Measurements from ENCODE around the gene TIMP3.

Gene TIMP3

DNA sequence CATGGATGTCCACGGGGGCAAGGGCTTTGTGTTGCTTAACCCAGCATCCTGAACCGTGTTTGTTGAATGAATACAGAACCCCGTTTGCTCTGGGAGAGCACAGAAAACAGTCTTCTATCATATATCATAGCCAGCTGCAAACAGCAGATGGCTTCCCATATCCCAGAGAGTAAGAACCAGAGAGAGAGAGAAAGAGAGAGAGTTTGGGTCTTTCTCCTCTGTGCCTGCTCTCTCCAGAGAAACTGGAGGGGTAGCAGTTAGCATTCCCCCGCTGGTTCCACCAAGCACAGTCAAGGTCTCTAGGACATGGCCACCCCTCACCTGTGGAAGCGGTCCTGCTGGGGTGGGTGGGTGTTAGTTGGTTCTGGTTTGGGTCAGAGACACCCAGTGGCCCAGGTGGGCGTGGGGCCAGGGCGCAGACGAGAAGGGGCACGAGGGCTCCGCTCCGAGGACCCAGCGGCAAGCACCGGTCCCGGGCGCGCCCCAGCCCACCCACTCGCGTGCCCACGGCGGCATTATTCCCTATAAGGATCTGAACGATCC is 440 bp upstream of the TIMP3 start:
- peak overlapping the region; percentile 10; the same call in 1 of the 2 replicates for H3K9ac ChIP-seq (ENCODE audit: low read depth, low read length)
- H3K4me3 ChIP-seq (ENCODE audit: low read length): peak overlapping the region; percentile 48
- H3K4me1 ChIP-seq (ENCODE audit: insufficient read depth, low read length): peaks cover 24% of the 10 kb centered on the region
- no peak overlapping the region for H3K27ac ChIP-seq (ENCODE audit: low read depth, low read length)
- no peaks in the 10 kb centered on the region for H3K9me3 ChIP-seq (ENCODE audit: insufficient read depth, low read depth, low read length)
- 22% methylated on average over 21 of the region's 21 CpGs for WGBS
- peaks cover 26% of the 10 kb centered on the region for H3K27me3 ChIP-seq (ENCODE audit: insufficient read depth, low read length)
- H3K36me3 ChIP-seq (ENCODE audit: insufficient read depth, low read length): no peaks in the 10 kb centered on the region

DNA sequence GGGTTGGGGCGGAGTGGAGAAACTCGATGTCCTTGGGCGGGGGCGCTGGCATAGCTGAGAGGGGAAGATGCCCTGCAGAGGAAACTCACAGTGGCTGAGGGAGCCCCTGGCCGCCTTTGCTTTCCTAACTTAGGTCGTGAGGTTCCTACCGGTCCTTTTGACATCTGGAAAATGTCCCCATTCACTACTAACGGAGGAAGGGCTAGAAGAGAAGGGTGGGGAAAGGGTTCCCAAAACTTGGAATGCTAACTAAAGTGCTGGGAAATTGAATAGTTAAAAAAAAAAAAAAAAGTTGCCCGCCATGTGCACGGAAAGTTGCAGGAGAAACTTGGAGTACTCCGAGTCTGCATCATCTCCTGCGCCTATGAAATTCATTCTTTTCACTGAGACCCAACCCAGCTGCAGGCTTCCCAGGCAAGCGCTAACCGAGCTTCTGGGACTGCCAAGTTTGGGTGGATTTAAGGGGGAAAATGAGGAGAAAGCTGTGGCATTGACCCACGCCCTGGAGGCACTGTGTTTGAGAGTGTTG is 796 bp downstream of the TIMP3 start:
- Histone ChIP-seq H3K36me3 (ENCODE audit: insufficient read depth, low read length) (no peaks in the 10 kb centered on the region), H3K9me3 (ENCODE audit: insufficient read depth, low read depth, low read length) (no peaks in the 10 kb centered on the region), H3K9ac (ENCODE audit: low read depth, low read length) (peak overlapping the region; percentile 69), H3K27me3 (ENCODE audit: insufficient read depth, low read length) (peaks cover 26% of the 10 kb centered on the region), H3K27ac (ENCODE audit: low read depth, low read length) (no peak overlapping the region), H3K4me3 (ENCODE audit: low read length) (peak overlapping the region; percentile 64), H3K4me1 (ENCODE audit: insufficient read depth, low read length) (peaks cover 24% of the 10 kb centered on the region)
- WGBS: 7% methylated on average over 15 of the region's 15 CpGs

DNA sequence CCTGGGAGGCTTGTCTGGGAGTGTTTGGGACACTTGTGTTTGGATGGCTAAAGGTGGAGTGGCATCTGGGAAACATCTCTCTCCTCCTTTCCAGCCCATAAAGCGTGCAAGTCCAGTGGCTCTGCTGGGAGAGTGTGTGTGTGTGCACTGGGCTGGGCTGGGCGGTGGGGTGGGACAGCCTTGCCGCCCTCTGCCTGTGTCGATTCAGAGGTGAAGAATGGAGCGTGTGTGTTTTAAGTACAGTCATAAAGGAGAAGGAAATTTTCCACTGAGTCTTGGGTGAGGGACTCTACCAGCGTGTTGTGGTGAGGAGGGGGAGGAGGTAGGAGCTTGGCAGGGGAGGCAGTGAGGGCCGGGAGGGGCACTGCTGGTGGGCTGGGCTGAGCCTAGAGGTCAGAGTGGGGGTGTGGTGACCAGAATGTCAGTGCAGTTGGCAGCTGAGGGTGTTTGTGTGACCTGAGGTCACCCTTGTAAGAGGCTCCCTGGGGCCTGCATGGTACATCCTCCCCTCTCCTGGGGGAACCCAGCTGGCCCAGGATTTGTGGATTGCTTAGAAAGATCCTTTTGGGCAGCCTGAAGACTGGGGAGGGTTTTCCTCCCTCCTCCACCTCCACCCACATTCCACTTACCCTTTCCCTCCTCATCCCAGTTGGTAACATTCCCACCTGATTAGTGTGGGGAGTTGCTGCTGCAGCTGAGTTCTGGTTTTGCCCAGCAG is 1.7 kb downstream of the TIMP3 start:
- WGBS: 58% methylated on average over 7 of the region's 7 CpGs
- no peak overlapping the region for H3K9ac ChIP-seq (ENCODE audit: low read depth, low read length)

DNA sequence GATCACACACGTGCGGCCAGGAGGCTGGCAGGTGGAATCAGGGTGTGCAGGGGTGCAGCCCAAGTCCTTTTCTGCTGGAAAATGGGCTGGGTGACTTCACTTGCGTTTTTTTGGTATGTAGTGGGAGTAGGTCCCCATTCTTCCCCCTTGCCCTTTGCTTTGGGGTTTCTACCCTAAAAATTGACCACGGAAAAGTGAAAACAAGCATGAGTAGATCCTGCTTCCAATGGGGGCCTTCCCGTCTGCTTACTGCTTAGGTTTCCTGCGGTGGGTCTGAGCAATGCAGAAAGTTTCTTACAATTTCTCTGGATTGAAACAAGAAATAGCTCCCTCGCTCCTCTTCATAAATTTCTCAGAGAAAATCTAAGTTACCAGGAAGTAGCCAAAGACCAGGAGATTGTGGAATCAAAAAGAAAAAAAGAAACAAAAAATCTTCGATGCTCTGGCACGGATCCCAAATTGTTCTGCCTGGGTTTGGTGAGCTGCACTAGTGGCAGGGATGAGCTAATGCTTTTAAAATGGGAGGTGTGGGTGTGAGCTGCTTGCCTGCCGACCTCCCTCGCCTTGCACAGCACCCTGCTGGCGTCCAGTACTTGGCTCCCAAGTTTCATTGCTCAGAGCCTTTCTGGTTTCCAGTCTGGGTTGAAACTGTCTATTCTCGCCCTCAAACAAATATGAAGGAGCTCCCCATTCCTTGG is 2.4 kb downstream of the TIMP3 start:
- no peaks in the 10 kb centered on the region for H3K36me3 ChIP-seq (ENCODE audit: insufficient read depth, low read length)
- H3K27ac ChIP-seq (ENCODE audit: low read depth, low read length): no peak overlapping the region
- no peak overlapping the region for H3K9ac ChIP-seq (ENCODE audit: low read depth, low read length)
- no peak overlapping the region; the same call in 1 of the 2 replicates for H3K4me3 ChIP-seq (ENCODE audit: low read length)
- peaks cover 24% of the 10 kb centered on the region for H3K4me1 ChIP-seq (ENCODE audit: insufficient read depth, low read length)
- peaks cover 26% of the 10 kb centered on the region for H3K27me3 ChIP-seq (ENCODE audit: insufficient read depth, low read length)
- 78% methylated on average over 12 of the region's 13 CpGs for WGBS
- H3K9me3 ChIP-seq (ENCODE audit: insufficient read depth, low read depth, low read length): no peaks in the 10 kb centered on the region

More for the DNA sequence above, 1.7 kb downstream of the TIMP3 start:
- no peak overlapping the region for H3K27ac ChIP-seq (ENCODE audit: low read depth, low read length)
- H3K9me3 ChIP-seq (ENCODE audit: insufficient read depth, low read depth, low read length): no peaks in the 10 kb centered on the region
- peak overlapping the region; percentile 64 for H3K4me3 ChIP-seq (ENCODE audit: low read length)
- peaks cover 26% of the 10 kb centered on the region for H3K27me3 ChIP-seq (ENCODE audit: insufficient read depth, low read length)
- H3K36me3 ChIP-seq (ENCODE audit: insufficient read depth, low read length): no peaks in the 10 kb centered on the region
- H3K4me1 ChIP-seq (ENCODE audit: insufficient read depth, low read length): peaks cover 24% of the 10 kb centered on the region

DNA sequence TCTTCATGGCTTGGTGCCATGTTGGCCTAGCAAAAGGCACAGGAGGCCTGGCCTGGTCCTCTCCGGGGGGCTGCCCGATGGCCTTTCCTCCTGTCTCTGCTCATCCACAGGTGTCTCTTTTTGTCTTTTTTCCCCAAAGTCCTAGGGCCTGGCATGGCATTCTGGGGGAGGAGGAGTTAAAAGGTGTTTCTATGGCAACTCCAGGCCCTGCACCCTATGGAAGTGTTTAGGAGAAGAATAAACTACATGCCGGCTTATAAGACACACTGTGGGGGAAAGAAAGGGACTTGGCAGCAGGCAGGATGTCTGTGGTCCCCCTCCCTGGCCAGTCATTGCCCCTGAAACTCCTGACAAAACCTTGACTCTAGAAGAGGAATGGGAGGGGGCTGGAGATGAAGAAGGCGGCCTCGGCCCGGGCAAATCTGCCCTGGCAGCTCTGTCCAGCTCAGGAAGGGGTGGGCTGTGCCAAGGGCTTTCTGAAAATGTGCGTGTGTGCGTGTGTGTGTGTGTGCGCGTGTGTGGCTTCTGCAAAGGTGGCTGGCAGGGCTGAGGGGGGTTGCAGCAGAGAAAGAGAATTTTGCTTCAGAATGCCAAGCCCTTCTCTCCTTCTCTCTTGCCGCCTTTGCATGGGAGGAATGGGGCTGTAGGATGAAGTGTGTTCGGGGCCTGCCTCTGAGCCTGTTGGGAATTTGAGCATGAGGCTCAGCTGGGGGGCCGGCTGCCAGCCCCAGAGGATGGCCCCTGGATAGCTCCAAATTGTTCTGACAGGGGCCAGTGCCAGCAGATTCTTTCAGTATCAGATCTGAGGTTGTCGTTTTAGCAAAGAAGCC is 3.2 kb downstream of the TIMP3 start:
- 75% methylated on average over 14 of the region's 14 CpGs for WGBS
- H3K27ac ChIP-seq (ENCODE audit: low read depth, low read length): no peak overlapping the region
- no peaks in the 10 kb centered on the region for H3K36me3 ChIP-seq (ENCODE audit: insufficient read depth, low read length)

DNA sequence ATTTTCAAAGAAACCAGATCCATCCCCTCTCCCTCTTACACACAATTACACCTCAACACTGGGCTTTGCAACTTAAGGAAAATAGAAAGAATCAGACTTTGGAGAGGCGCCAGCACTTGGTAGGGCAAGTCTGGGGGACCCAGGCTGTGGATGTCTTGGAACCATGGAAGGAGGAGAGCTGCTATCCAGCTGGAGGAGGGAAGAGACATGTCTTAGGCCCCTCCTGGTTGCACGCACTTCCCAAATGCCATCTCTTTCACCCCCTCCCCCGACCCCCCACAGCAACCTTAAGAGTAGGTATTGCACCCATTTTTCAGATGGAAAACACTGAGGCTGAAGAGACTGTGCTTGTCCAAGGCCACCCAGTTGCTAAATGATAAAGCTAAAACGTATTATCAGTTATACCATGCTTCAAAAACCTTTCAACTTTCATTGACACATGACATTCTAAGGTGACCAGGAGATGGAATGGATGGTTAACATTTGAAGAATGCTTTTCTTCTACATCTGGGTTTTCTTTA is 3.9 kb downstream of the TIMP3 start:
- Histone ChIP-seq H3K4me1 (ENCODE audit: insufficient read depth, low read length) (peaks cover 33% of the 10 kb centered on the region), H3K9ac (ENCODE audit: low read depth, low read length) (no peak overlapping the region), H3K9me3 (ENCODE audit: insufficient read depth, low read depth, low read length) (no peaks in the 10 kb centered on the region), H3K4me3 (ENCODE audit: low read length) (no peak overlapping the region), H3K27me3 (ENCODE audit: insufficient read depth, low read length) (peaks cover 26% of the 10 kb centered on the region), H3K27ac (ENCODE audit: low read depth, low read length) (no peak overlapping the region), H3K36me3 (ENCODE audit: insufficient read depth, low read length) (no peaks in the 10 kb centered on the region)
- WGBS: 90% methylated on average over 4 of the region's 4 CpGs

More for the DNA sequence above, 3.2 kb downstream of the TIMP3 start:
- Histone ChIP-seq H3K4me3 (ENCODE audit: low read length) (no peak overlapping the region), H3K9me3 (ENCODE audit: insufficient read depth, low read depth, low read length) (no peaks in the 10 kb centered on the region), H3K9ac (ENCODE audit: low read depth, low read length) (no peak overlapping the region), H3K27me3 (ENCODE audit: insufficient read depth, low read length) (peaks cover 26% of the 10 kb centered on the region), H3K4me1 (ENCODE audit: insufficient read depth, low read length) (peaks cover 26% of the 10 kb centered on the region)

DNA sequence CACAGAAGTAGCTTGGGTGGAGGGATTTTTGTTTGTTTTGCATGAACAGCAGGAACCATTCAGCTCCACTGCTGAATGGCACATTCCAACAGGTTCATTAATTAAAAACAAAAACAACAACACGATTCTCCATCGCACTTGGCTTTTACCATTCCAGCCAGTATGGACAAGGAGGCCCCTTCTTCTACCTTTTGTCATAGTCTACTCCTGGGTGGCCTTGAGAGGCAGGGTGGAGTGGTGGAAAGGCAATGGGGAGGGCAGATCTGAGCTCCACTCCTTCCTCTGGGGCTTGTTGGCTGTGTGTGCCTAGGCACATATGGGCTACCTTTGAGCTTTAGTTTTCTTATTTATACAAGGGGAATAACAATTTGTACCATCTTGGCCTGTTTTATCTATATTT is 4.8 kb downstream of the TIMP3 start:
- H3K4me3 ChIP-seq (ENCODE audit: low read length): no peak overlapping the region
- H3K27me3 ChIP-seq (ENCODE audit: insufficient read depth, low read length): peaks cover 20% of the 10 kb centered on the region
- no peaks in the 10 kb centered on the region for H3K36me3 ChIP-seq (ENCODE audit: insufficient read depth, low read length)
- WGBS: 78% methylated on average over 2 of the region's 2 CpGs
- H3K4me1 ChIP-seq (ENCODE audit: insufficient read depth, low read length): peaks cover 36% of the 10 kb centered on the region
- H3K9me3 ChIP-seq (ENCODE audit: insufficient read depth, low read depth, low read length): no peaks in the 10 kb centered on the region
- H3K27ac ChIP-seq (ENCODE audit: low read depth, low read length): no peak overlapping the region
- H3K9ac ChIP-seq (ENCODE audit: low read depth, low read length): no peak overlapping the region

DNA sequence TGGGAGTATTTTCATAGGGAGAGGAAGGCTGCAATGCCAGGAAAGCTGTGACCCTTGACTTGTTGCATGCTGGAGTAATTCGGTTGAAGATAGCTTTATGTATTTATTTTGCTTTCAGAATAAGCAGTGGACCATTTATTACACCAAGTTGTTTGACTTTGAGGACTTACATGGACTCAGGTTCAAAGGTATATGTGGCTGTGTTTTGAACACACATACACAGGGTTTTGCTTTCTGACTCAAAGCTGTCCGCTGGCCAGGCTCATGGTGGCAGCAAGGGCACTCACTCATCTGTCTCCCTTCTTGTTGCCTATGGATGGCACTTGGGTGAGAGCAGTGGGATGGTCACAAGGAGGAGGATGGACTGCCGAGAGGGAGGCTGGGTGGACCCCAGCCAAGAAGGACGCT is 6.5 kb downstream of the TIMP3 start:
- Histone ChIP-seq H3K9me3 (ENCODE audit: insufficient read depth, low read depth, low read length) (no peaks in the 10 kb centered on the region), H3K9ac (ENCODE audit: low read depth, low read length) (no peak overlapping the region), H3K27ac (ENCODE audit: low read depth, low read length) (no peak overlapping the region), H3K36me3 (ENCODE audit: insufficient read depth, low read length) (no peaks in the 10 kb centered on the region), H3K4me1 (ENCODE audit: insufficient read depth, low read length) (peaks cover 30% of the 10 kb centered on the region), H3K4me3 (ENCODE audit: low read length) (no peak overlapping the region), H3K27me3 (ENCODE audit: insufficient read depth, low read length) (peaks cover 9% of the 10 kb centered on the region)
- WGBS: 88% methylated on average over 4 of the region's 4 CpGs

DNA sequence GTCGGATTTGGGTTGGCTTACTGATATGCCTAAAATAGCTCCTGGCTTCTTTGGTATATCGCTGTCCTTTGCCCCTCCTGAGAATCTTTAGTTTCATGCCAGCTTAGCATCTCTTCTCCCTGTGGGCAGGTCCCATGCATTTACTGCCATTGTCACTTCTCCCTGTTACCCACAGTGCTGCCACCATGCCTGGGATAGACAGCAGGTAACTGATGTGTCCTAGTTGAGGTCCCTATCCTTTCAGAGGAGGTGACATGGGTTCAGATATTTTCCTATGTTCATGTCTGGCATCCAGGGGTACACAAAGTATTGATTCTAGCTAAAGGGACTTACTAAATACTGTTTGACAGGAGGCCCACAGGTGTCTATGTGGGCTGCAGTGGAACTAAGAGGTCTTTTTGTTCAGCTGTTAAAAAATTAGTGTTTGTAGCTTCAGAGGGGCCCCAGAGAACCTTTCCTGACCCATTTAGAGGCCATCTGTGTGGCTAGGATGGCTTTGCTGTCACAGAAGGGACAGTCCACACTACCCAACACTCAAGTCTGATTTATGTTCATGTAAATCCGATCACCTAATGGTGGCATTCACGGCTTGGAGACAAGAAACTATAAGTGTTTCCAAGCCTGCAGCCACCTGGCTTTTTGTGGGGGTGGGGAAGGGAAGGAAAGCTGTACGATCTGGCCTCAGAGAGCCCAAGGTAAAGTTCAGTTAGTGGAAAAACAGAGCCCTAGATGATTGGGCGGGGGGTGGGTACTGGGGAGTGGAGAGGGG is 8.5 kb downstream of the TIMP3 start:
- Histone ChIP-seq H3K9me3 (ENCODE audit: insufficient read depth, low read depth, low read length) (no peaks in the 10 kb centered on the region), H3K27ac (ENCODE audit: low read depth, low read length) (no peak overlapping the region), H3K27me3 (ENCODE audit: insufficient read depth, low read length) (no peaks in the 10 kb centered on the region), H3K36me3 (ENCODE audit: insufficient read depth, low read length) (no peaks in the 10 kb centered on the region), H3K4me3 (ENCODE audit: low read length) (no peak overlapping the region), H3K4me1 (ENCODE audit: insufficient read depth, low read length) (peaks cover 19% of the 10 kb centered on the region), H3K9ac (ENCODE audit: low read depth, low read length) (no peak overlapping the region)
- 67% methylated on average over 6 of the region's 6 CpGs for WGBS

DNA sequence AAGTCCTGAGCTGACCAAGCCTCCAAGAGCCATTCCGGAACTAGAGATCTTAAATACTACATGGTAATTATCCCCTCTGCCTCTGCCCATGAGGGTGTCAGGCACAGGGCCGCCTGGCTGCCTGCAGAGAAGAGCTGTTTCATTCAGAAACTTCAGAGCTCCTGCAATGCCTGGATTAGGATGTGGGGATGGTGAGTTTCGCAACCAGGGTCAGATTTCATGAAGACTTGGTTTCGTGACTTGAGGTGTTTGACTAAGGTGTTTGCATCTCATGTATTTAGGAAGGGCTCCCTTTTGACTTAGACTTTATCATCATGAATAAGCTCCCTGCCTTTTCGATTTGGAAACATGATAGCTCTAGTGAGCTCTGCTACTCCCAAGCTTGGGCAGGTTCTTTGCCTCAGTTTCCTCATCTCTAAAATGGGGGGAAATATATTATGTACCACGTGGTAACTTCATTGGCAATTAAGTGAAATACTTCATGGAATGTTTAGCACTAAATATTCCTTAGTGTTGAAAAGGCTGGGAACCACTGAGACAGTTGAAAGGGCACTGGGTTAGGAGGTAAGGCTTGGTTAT is 9.1 kb downstream of the TIMP3 start:
- Histone ChIP-seq H3K4me3 (ENCODE audit: low read length) (no peak overlapping the region), H3K27ac (ENCODE audit: low read depth, low read length) (no peak overlapping the region), H3K27me3 (ENCODE audit: insufficient read depth, low read length) (no peaks in the 10 kb centered on the region), H3K4me1 (ENCODE audit: insufficient read depth, low read length) (peaks cover 19% of the 10 kb centered on the region), H3K36me3 (ENCODE audit: insufficient read depth, low read length) (no peaks in the 10 kb centered on the region), H3K9ac (ENCODE audit: low read depth, low read length) (no peak overlapping the region), H3K9me3 (ENCODE audit: insufficient read depth, low read depth, low read length) (no peaks in the 10 kb centered on the region)
- WGBS: 56% methylated on average over 5 of the region's 6 CpGs
